Naive B cell (primary cell): ENCODE measurements around the gene MICAL2. TPM values are rescaled to one million over a fixed set of nuclear protein-coding genes. Genes with fewer than 3 reads are reported as not detected.

ENCODE experiments used
- ATAC-seq, 2 donors: fragments of 150-1000 bp; cut with Tn5 transposase; 2 replicates each; pipeline ENCODE4 v1.10.0; 2021; ENCODE audit warnings: low read depth in 2 of 2, mild to moderate bottlenecking in 2 of 2, moderate library complexity in 2 of 2
- DNase-seq: peaks from one replicate; pipeline ENCODE4 v3.0.0; 2022
- H3K27ac Mint-ChIP-seq, 6 donors: one replicate each; pipeline ENCODE4 v1.8.0; 2020 to 2022; ENCODE audit warnings: mild to moderate bottlenecking in 6 of 6, mixed read lengths in 6 of 6, moderate library complexity in 5 of 6, inconsistent platforms in 2 of 6
- H3K27me3 Mint-ChIP-seq, 3 donors: one replicate each; pipeline ENCODE4 v1.8.0; 2021 to 2022; ENCODE audit warnings: mixed read lengths in 3 of 3, mild to moderate bottlenecking in 1 of 3
- H3K36me3 Mint-ChIP-seq, 2 donors: one replicate each; pipeline ENCODE4 v1.8.0; 2020 to 2022; ENCODE audit warnings: mixed read lengths in 2 of 2, inconsistent platforms in 1 of 2, mild to moderate bottlenecking in 1 of 2
- H3K4me1 Mint-ChIP-seq, 3 donors: one replicate each; pipeline ENCODE4 v1.8.0; 2020 to 2022; ENCODE audit warnings: mixed read lengths in 3 of 3, inconsistent platforms in 1 of 3, mild to moderate bottlenecking in 1 of 3, moderate library complexity in 1 of 3
- H3K4me3 Mint-ChIP-seq, 8 donors: one replicate each; pipeline ENCODE4 v1.8.0; 2020 to 2022; ENCODE audit warnings: mild to moderate bottlenecking in 8 of 8, mixed read lengths in 8 of 8, moderate library complexity in 8 of 8, inconsistent platforms in 2 of 8
- H3K9me3 Mint-ChIP-seq, 7 donors: one replicate each; pipeline ENCODE4 v1.8.0; 2020 to 2022; ENCODE audit warnings: mixed read lengths in 7 of 7, mild to moderate bottlenecking in 5 of 7, inconsistent platforms in 2 of 7, moderate library complexity in 1 of 7
- polyA plus RNA-seq, 6 donors: library from polyadenylated mRNA; unstranded; fragments of 300-500 nt; fragmentation: Illumina TruSeq; gene quantifications; one replicate each; pipeline ENCODE4 v1.2.3, GENCODE V29; 2021; ENCODE audit warnings: low read depth in 6 of 6

Gene MICAL2
- polyA plus RNA-seq, 6 donors from 2014 or later: 0.05 to 1.3 TPM; not detected in 4

- Mint-ChIP-seq H3K4me1 (no peaks in the 10 kb centered on the region), H3K9me3 (peaks cover 0 to 11% (median 0%) of the 10 kb centered on the region in 7 donors), H3K27me3 (peaks cover 1 to 16% (median 3%) of the 10 kb centered on the region in 3 donors), H3K4me3 (no peak overlapping the region), H3K27ac (no peak overlapping the region), H3K36me3 (no peaks in the 10 kb centered on the region)
- DNase-seq (no peak), ATAC-seq (no peak)
Observed at GRCh38 chr11:12200991-12201985, 90.9 kb downstream of the MICAL2 start.

GRCh38 chr11:12202661-12203310 is 92.4 kb downstream of the MICAL2 start:
- Mint-ChIP-seq H3K27me3 (peaks cover 0 to 16% (median 11%) of the 10 kb centered on the region in 3 donors), H3K4me1 (no peaks in the 10 kb centered on the region), H3K4me3 (no peak overlapping the region), H3K27ac (no peak overlapping the region), H3K9me3 (peaks cover 0 to 11% (median 0%) of the 10 kb centered on the region in 7 donors), H3K36me3 (no peaks in the 10 kb centered on the region)
- no peak for DNase-seq
- ATAC-seq: no peak

DNA sequence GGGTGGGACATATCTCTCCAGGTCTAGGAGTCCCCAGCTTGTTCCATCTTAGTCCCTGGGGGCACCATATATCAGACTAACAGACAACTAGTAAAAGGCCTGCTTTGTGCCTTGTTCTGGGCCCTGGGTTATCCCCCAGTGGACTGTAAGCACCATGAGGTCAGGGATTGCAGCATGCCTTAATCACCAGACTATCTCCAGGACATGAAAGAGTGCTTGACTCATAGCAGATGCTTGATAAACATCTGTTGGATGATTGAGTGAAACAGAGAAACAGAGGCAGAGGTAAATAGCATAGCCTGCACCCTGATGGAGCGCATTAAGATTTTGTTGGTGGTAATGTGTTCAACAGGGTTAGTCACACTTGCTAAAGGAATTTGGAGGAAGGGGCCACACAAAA is 94.1 kb downstream of the MICAL2 start:
- H3K36me3 Mint-ChIP-seq: no peaks in the 10 kb centered on the region
- DNase-seq: no peak

DNA sequence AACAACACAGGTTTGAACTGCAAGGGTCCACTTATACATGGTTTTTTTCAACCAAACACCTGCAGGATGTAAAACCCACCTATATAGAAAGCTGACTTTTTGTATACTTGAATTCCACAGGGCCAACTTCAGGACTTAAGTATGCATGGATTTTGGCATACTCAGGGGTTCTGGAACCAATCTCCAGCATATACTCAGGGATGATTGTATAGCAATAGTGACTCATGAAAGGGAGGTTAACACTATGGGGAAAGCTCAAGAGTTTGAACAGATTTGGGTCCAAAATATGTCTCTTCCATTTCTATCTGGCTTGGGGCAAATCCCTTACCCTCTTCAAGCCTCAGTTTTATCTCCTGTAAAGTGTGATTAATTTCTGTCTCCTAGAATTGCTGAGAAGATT is 94.9 kb downstream of the MICAL2 start:
- no peak for DNase-seq
- peaks cover 0 to 11% (median 0%) of the 10 kb centered on the region in 7 donors for H3K9me3 Mint-ChIP-seq
- H3K4me3 Mint-ChIP-seq: no peak overlapping the region
- H3K36me3 Mint-ChIP-seq: no peaks in the 10 kb centered on the region
- no peak for ATAC-seq
- H3K27me3 Mint-ChIP-seq: peaks cover 3 to 27% (median 23%) of the 10 kb centered on the region in 3 donors
- no peak overlapping the region for H3K27ac Mint-ChIP-seq
- no peaks in the 10 kb centered on the region for H3K4me1 Mint-ChIP-seq

More for the DNA sequence above, 94.1 kb downstream of the MICAL2 start:
- H3K4me3 Mint-ChIP-seq: no peak overlapping the region
- peak overlapping the region in 1 of 6 donors; percentile 13 for H3K27ac Mint-ChIP-seq
- no peaks in the 10 kb centered on the region for H3K4me1 Mint-ChIP-seq
- peaks cover 3 to 21% (median 21%) of the 10 kb centered on the region in 3 donors for H3K27me3 Mint-ChIP-seq
- peaks cover 0 to 11% (median 0%) of the 10 kb centered on the region in 7 donors for H3K9me3 Mint-ChIP-seq
- no peak for ATAC-seq

DNA sequence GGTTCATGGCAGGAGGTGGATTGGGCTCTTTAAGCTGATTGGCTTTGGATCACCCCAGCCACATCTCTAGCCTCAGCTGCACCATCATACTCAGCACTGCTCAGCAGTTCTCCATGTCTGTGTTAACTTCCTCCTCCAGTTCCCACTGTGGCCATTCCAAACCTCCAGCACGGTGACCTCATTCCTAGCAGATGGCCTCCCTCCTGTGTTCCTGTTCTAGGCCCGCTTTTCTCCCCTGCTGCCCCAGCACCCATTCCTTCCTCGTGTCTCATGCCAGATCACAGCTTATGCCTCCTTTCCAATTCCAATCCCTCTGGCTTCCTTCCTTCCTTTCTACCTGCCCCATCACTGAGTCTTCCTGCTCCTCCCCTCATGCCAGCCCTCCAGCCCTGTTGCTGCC is 96.1 kb downstream of the MICAL2 start:
- ATAC-seq (no peak), DNase-seq (no peak)
- Mint-ChIP-seq H3K27ac (no peak overlapping the region), H3K4me3 (no peak overlapping the region), H3K36me3 (no peaks in the 10 kb centered on the region), H3K4me1 (no peaks in the 10 kb centered on the region), H3K27me3 (peaks cover 3 to 31% (median 29%) of the 10 kb centered on the region in 3 donors), H3K9me3 (peaks cover 0 to 11% (median 0%) of the 10 kb centered on the region in 7 donors)

DNA sequence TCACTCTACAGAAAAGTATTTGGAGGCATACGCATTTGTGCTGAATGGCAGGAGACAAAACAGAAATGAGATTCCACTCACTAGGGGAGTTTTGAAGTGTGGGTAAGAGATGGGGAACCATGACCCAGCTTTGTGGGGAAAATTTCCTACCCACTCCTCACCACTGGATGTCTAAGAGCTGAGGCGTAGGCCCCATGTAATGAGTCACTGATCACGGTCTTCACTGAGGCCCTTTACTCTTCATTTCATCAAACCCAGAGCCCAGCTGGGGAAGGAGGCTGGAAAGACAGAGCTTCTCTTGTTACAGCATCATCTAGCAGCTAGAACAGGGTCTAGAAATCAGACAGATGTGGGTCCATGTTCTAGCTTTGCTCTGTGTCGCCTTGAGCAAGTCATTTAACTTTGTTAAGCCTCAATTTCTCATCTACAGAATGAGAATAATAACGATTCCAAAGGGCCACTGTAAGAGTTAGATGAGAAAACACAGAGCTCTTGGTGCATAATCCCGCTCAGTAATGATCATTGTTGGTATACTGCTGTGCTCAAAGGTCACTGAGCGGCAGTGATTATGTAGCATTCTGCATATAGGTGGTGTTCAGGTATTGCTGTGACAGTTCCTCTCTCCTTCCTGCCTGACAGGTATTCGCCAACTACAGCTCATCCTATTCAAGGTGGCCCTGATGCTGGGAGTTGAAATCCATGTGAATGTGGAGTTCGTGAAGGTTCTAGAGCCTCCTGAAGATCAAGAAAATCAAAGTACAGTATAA is 97.2 kb downstream of the MICAL2 start:
- peaks cover 0 to 10% (median 0%) of the 10 kb centered on the region in 7 donors for H3K9me3 Mint-ChIP-seq
- no peak for ATAC-seq
- H3K27ac Mint-ChIP-seq: peak overlapping the region in 1 of 6 donors; percentile 42
- H3K36me3 Mint-ChIP-seq: no peaks in the 10 kb centered on the region
- no peak for DNase-seq
- no peak overlapping the region for H3K4me3 Mint-ChIP-seq
- H3K27me3 Mint-ChIP-seq: peaks cover 3 to 29% (median 27%) of the 10 kb centered on the region in 3 donors
- H3K4me1 Mint-ChIP-seq: no peaks in the 10 kb centered on the region

DNA sequence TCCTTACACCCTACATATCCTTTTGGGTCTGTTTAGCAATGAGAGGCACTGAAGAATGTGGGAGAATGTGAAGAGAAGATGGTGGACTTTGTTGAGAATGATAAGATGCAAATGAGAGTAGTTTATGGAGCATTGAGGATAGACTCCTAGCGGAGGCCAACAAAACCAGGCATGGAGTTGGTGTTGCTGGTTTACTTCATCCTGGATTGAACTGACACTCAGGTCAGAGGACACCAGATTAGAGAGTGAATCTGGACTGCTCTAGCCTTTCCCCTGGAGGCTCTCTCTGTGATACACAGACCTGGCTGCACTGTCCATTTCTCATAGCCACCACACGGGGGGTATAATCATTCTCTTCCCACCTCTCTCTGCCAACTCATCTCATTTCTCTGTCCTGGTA is 98.7 kb downstream of the MICAL2 start:
- no peak overlapping the region for H3K27ac Mint-ChIP-seq
- no peak overlapping the region for H3K4me3 Mint-ChIP-seq
- no peak for ATAC-seq
- no peaks in the 10 kb centered on the region for H3K4me1 Mint-ChIP-seq
- no peak for DNase-seq
- no peaks in the 10 kb centered on the region for H3K9me3 Mint-ChIP-seq
- H3K27me3 Mint-ChIP-seq: peaks cover 3 to 29% (median 16%) of the 10 kb centered on the region in 3 donors
- H3K36me3 Mint-ChIP-seq: no peaks in the 10 kb centered on the region

GRCh38 chr11:12210200-12210599 is 99.8 kb downstream of the MICAL2 start:
- no peak overlapping the region for H3K27ac Mint-ChIP-seq
- H3K36me3 Mint-ChIP-seq: no peaks in the 10 kb centered on the region
- peaks cover 2 to 4% (median 3%) of the 10 kb centered on the region in 3 donors for H3K4me1 Mint-ChIP-seq
- ATAC-seq: no peak
- no peak overlapping the region for H3K4me3 Mint-ChIP-seq
- DNase-seq: no peak
- no peaks in the 10 kb centered on the region for H3K9me3 Mint-ChIP-seq
- peaks cover 3 to 29% (median 16%) of the 10 kb centered on the region in 3 donors for H3K27me3 Mint-ChIP-seq

- no peaks in the 10 kb centered on the region for H3K36me3 Mint-ChIP-seq
- H3K9me3 Mint-ChIP-seq: no peaks in the 10 kb centered on the region
- peaks cover 3 to 26% (median 22%) of the 10 kb centered on the region in 3 donors for H3K27me3 Mint-ChIP-seq
- H3K27ac Mint-ChIP-seq: no peak overlapping the region
- no peak overlapping the region for H3K4me3 Mint-ChIP-seq
- no peak for ATAC-seq
- H3K4me1 Mint-ChIP-seq: peaks cover 5 to 9% (median 6%) of the 10 kb centered on the region in 3 donors
- DNase-seq: no peak
Observed at GRCh38 chr11:12211331-12212065, 101.1 kb downstream of the MICAL2 start.

- no peak for DNase-seq
- H3K4me1 Mint-ChIP-seq: peaks cover 5 to 9% (median 6%) of the 10 kb centered on the region in 3 donors
- no peak overlapping the region for H3K27ac Mint-ChIP-seq
- no peaks in the 10 kb centered on the region for H3K36me3 Mint-ChIP-seq
- H3K9me3 Mint-ChIP-seq: no peaks in the 10 kb centered on the region
- H3K27me3 Mint-ChIP-seq: peaks cover 3 to 27% (median 18%) of the 10 kb centered on the region in 3 donors
- no peak overlapping the region for H3K4me3 Mint-ChIP-seq
- no peak for ATAC-seq
Observed at GRCh38 chr11:12212174-12212820, 101.9 kb downstream of the MICAL2 start.

GRCh38 chr11:12212821-12213185 is 102.4 kb downstream of the MICAL2 start:
- peaks cover 3 to 29% (median 20%) of the 10 kb centered on the region in 3 donors for H3K27me3 Mint-ChIP-seq
- no peak for DNase-seq
- H3K27ac Mint-ChIP-seq: no peak overlapping the region
- peaks cover 5 to 9% (median 6%) of the 10 kb centered on the region in 3 donors for H3K4me1 Mint-ChIP-seq
- no peaks in the 10 kb centered on the region for H3K9me3 Mint-ChIP-seq
- H3K4me3 Mint-ChIP-seq: no peak overlapping the region
- ATAC-seq: no peak
- H3K36me3 Mint-ChIP-seq: no peaks in the 10 kb centered on the region

DNA sequence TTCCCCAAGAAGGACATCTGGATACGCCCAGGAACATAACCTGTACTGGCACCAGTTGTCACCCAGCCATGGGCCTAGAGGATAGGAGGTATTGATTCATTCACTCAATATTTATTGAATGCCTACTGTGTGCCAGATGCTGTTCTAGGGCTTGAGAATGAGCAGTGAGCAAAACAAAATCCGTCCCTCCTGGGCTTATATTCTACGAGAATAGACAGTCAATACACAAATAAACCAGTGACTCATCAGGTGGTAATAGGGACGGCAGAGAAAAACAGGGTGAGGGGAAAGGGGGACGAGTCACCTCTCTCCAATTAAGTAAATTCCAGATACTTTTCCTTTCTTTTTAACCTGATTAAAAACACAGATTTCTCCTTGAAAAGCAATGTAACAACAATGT is 103.5 kb downstream of the MICAL2 start:
- H3K9me3 Mint-ChIP-seq: no peaks in the 10 kb centered on the region
- DNase-seq (no peak), ATAC-seq (no peak)
- no peak overlapping the region for H3K27ac Mint-ChIP-seq
- peaks cover 8 to 35% (median 27%) of the 10 kb centered on the region in 3 donors for H3K27me3 Mint-ChIP-seq
- H3K36me3 Mint-ChIP-seq: peaks cover 0 to 4% of the 10 kb centered on the region in 2 donors
- peaks cover 6 to 9% (median 7%) of the 10 kb centered on the region in 3 donors for H3K4me1 Mint-ChIP-seq
- no peak overlapping the region for H3K4me3 Mint-ChIP-seq
